ENCODE measurements around the gene TMEM26.

Gene TMEM26
- 0.30 to 9.1 (median 3.2) reads per million in 17 experiments for total RNA-seq

GRCh38 chr10:61452655-61453641 is at the start of gene TMEM26:
TSS of gene TMEM26 (minus strand) at chr10:61453381. CDS start at chr10:61453081, 300 bp downstream.
- peak; percentile 36 to 76 (median 60) for DNase-seq

GRCh38 chr10:61500460-61500859 is 47.3 kb upstream of the TMEM26 start:
- DNase-seq: no peak

GRCh38 chr10:61492364-61492995 is 39.3 kb upstream of the TMEM26 start:
- no peak for DNase-seq

GRCh38 chr10:61487506-61487905 is 34.3 kb upstream of the TMEM26 start:
- DNase-seq: no peak

- peak; percentile 8 to 93 (median 72) for DNase-seq
Observed at GRCh38 chr10:61486738-61487396, 33.7 kb upstream of the TMEM26 start.

GRCh38 chr10:61486251-61486650 is 33.1 kb upstream of the TMEM26 start:
- no peak for DNase-seq

- no peak for DNase-seq
Observed at GRCh38 chr10:61481597-61481996, 28.4 kb upstream of the TMEM26 start.

- peak; percentile 30 to 68 (median 44) for DNase-seq
Observed at GRCh38 chr10:61480208-61480607, 27.0 kb upstream of the TMEM26 start.

GRCh38 chr10:61478621-61479312 is 25.6 kb upstream of the TMEM26 start:
- DNase-seq: peak in 1 of 4 experiments; percentile 12

GRCh38 chr10:61477451-61477850 is 24.3 kb upstream of the TMEM26 start:
- DNase-seq: no peak

- no peak for DNase-seq
Observed at GRCh38 chr10:61476529-61476928, 23.3 kb upstream of the TMEM26 start.

GRCh38 chr10:61475449-61475873 is 22.3 kb upstream of the TMEM26 start:
- no peak for DNase-seq

- DNase-seq: peak; percentile 37 to 73 (median 62)
Observed at GRCh38 chr10:61472090-61472674, 19.0 kb upstream of the TMEM26 start.

- no peak for DNase-seq
Observed at GRCh38 chr10:61471491-61471890, 18.3 kb upstream of the TMEM26 start.

GRCh38 chr10:61470740-61471139 is 17.6 kb upstream of the TMEM26 start:
- DNase-seq: peak in 3 of 4 experiments; percentile 10 to 55 (median 22)

- peak; percentile 27 to 57 (median 56) for DNase-seq
Observed at GRCh38 chr10:61465901-61466632, 12.9 kb upstream of the TMEM26 start.

- no peak for DNase-seq
Observed at GRCh38 chr10:61465171-61465496, 12.0 kb upstream of the TMEM26 start.

GRCh38 chr10:61464461-61465170 is 11.4 kb upstream of the TMEM26 start:
- peak; percentile 71 to 96 (median 87) for DNase-seq

- DNase-seq: no peak
Observed at GRCh38 chr10:61463035-61463909, 10.1 kb upstream of the TMEM26 start.

- no peak for DNase-seq
Observed at GRCh38 chr10:61460835-61461234, 7.7 kb upstream of the TMEM26 start.

Data from suppressor macrophage (primary cell).